HepG2 (cell line): ENCODE data around the gene HDLBP. TPM values are rescaled to one million over a fixed set of nuclear protein-coding genes. Genes with fewer than 3 reads are reported as not detected.

Source experiments
- ATF7-NPFF ChIP-seq: sonication (generic); formaldehyde crosslinking; IDR thresholded peaks from 2 replicates; pipeline ENCODE4 v1.8.1; 2023; ENCODE audit warnings: mild to moderate bottlenecking, low read depth, missing genetic modification reagents, moderate library complexity
- HNF1B ChIP-seq: sonication (generic); formaldehyde crosslinking; IDR thresholded peaks from 2 replicates; pipeline ENCODE4 v1.5.1; 2020; ENCODE audit warnings: mild to moderate bottlenecking, moderate library complexity, missing genetic modification reagents
- MEIS2 ChIP-seq: sonication (generic); formaldehyde crosslinking; IDR thresholded peaks from 2 replicates; pipeline ENCODE4 v1.9.0; 2021; ENCODE audit warnings: mild to moderate bottlenecking, missing genetic modification reagents
- NFATC3 ChIP-seq: sonication (generic); formaldehyde crosslinking; IDR thresholded peaks from 2 replicates; pipeline ENCODE4 v1.5.1; 2020; ENCODE audit warnings: mild to moderate bottlenecking, missing genetic modification reagents
- PAXIP1 ChIP-seq: sonication (generic); formaldehyde crosslinking; conservative IDR thresholded peaks from 2 replicates; pipeline ENCODE4 v1.4.0; 2020; ENCODE audit warnings: mild to moderate bottlenecking, missing genetic modification reagents, moderate library complexity
- RERE ChIP-seq: IDR thresholded peaks from 2 replicates; pipeline ENCODE4 v1.6.1; 2016; ENCODE audit warnings: low read depth, missing genetic modification reagents, missing compliant biosample characterization
- SOX5 ChIP-seq: IDR thresholded peaks from 2 replicates; pipeline ENCODE4 v1.6.1; 2016; ENCODE audit warnings: borderline replicate concordance
- TEAD2 ChIP-seq: sonication (generic); formaldehyde crosslinking; IDR thresholded peaks from 2 replicates; pipeline ENCODE4 v1.9.0; 2021; ENCODE audit warnings: missing genetic modification reagents
- ZFY ChIP-seq: sonication (generic); formaldehyde crosslinking; IDR thresholded peaks from 2 replicates; pipeline ENCODE4 v1.4.0; 2020; ENCODE audit warnings: missing genetic modification reagents
- ZMYM3 ChIP-seq: sonication (generic); formaldehyde crosslinking; IDR thresholded peaks from 2 replicates; pipeline ENCODE4 v1.5.1; 2020; ENCODE audit warnings: mild to moderate bottlenecking, missing genetic modification reagents
- ZNF282 ChIP-seq: fragments of 450-650 bp; IDR thresholded peaks from 2 replicates; pipeline ENCODE4 v1.6.1; 2018; ENCODE audit not compliant: partially characterized antibody
- ZNF335 ChIP-seq: sonication (generic); formaldehyde crosslinking; IDR thresholded peaks from 2 replicates; pipeline ENCODE4 v1.4.0; 2020; ENCODE audit warnings: missing genetic modification reagents
- ZNF33A ChIP-seq: sonication (generic); formaldehyde crosslinking; IDR thresholded peaks from 2 replicates; pipeline ENCODE4 v1.5.1; 2020; ENCODE audit warnings: missing genetic modification reagents, mild to moderate bottlenecking, moderate library complexity, borderline replicate concordance
- ZNF672 ChIP-seq: sonication (generic); formaldehyde crosslinking; IDR thresholded peaks from 2 replicates; pipeline ENCODE4 v1.8.1; 2022; ENCODE audit warnings: missing genetic modification reagents
- ZNF703 ChIP-seq: sonication (generic); formaldehyde crosslinking; IDR thresholded peaks from 2 replicates; pipeline ENCODE4 v1.5.1; 2020; ENCODE audit warnings: missing genetic modification reagents, mild to moderate bottlenecking, moderate library complexity, borderline replicate concordance
- ZNF770 ChIP-seq: sonication (generic); formaldehyde crosslinking; IDR thresholded peaks from 2 replicates; pipeline ENCODE4 v1.5.0; 2020; ENCODE audit warnings: mild to moderate bottlenecking, missing genetic modification reagents
- polyA plus RNA-seq, 8 experiments: library from polyadenylated mRNA; depleted of rRNA in 3 of 8; stranded (reverse) in 7 of 8; unstranded in 1 of 8; fragments of >200 nt; fragmentation: Illumina TruSeq in 4 of 8; extraction: Trizol in 4 of 8; gene quantifications; 2 replicates each; pipeline versions ENCODE4 v1.2.1 to v1.2.3, GENCODE V29; 2011 to 2016; ENCODE audit warnings: low read depth in 4 of 8, missing spikeins in 1 of 8, mixed read lengths in 1 of 8; ENCODE audit not compliant: insufficient read depth in 1 of 8
- total RNA-seq, 5 experiments: library from RNA; depleted of rRNA; stranded (reverse); fragments of >200 nt; fragmentation: Illumina TruSeq; extraction: Trizol; gene quantifications; 2 replicates each; pipeline ENCODE4 v1.2.3, GENCODE V29; 2016; ENCODE audit warnings: low read depth in 1 of 5

HDLBP gene
- total and polyA plus RNA-seq, 2 of the 13 experiments (the other 11 are each of a cell fraction or from before 2014, with no cell fraction given): 464 to 707 TPM

- TF ChIP-seq ZNF770 (CRISPR knock-in tag) (no peak), ZMYM3 (CRISPR knock-in tag) (peak; percentile 57), ZNF703 (CRISPR knock-in tag) (no peak; the same call in 1 of the 2 replicates), PAXIP1 (CRISPR knock-in tag) (peak; percentile 78), SOX5 (0 out of 2 replicates have a peak, but pooled peaks have one; percentile 16), ZFY (CRISPR knock-in tag) (peak; percentile 57), HNF1B (peak; percentile 82), ZNF33A (no peak), MEIS2 (peak; percentile 63; the same call in 1 of the 2 replicates), TEAD2 (CRISPR knock-in tag) (no peak), ZNF672 (no peak), ZNF282 (no peak), NFATC3 (CRISPR knock-in tag) (0 out of 2 replicates have a peak, but pooled peaks have one; percentile 76), ATF7-NPFF (CRISPR knock-in tag) (peak; percentile 38; the same call in 1 of the 2 replicates), ZNF335 (CRISPR knock-in tag) (no peak), RERE (CRISPR knock-in tag) (no peak)
Measured at GRCh38 chr2:241224018-241224850, 91.2 kb downstream of the HDLBP start (continued).
